KOPT-K1 (cell line): ENCODE measurements around the gene MFAP2.

Experiments used
- H3K27ac ChIP-seq: fragments of 200-600 bp; sonication (generic); 2 replicates; pipeline ENCODE4 v1.5.1; 2016; ENCODE audit warnings: antibody characterized with exemption, mild to moderate bottlenecking, low read depth, low read length; ENCODE audit not compliant: poor library complexity, severe bottlenecking
- H3K36me3 ChIP-seq: fragments of 200-600 bp; sonication (generic); 2 replicates; pipeline ENCODE4 v1.5.1; 2017; ENCODE audit warnings: antibody characterized with exemption, mild to moderate bottlenecking, low read length, moderate library complexity; ENCODE audit not compliant: insufficient read depth
- H3K9me3 ChIP-seq: fragments of 200-600 bp; sonication (generic); 2 replicates; pipeline ENCODE4 v1.5.1; 2017; ENCODE audit warnings: antibody characterized with exemption, low read length, mild to moderate bottlenecking; ENCODE audit not compliant: insufficient read depth, poor library complexity, severe bottlenecking

The MFAP2 gene

DNA sequence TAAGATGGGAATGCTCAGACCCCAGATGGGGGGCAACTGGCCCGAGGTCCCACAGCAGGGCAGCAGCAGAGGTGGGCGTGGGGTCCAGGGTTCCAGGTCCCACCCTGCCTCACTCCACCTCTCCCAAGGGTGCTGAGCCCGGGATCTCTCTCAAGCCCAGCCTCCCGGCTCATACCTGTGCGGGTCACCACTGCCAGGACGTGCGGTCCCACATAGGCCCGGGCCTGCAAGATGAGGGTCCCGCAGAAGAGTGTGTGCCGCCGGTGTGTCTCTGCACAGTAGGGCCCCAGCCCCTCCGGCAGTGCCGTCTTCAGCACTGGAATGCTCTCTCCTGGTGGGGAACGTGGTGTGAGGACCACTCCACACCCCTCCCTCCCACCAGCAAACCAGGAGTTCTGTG, 16.4 kb upstream of the MFAP2 start:
- H3K9me3 ChIP-seq, result no peaks in the 10 kb centered on the region
- H3K36me3 ChIP-seq, result peaks cover 17% of the 10 kb centered on the region; the same call in 1 of the 2 replicates
- no peak overlapping the region for H3K27ac ChIP-seq

DNA sequence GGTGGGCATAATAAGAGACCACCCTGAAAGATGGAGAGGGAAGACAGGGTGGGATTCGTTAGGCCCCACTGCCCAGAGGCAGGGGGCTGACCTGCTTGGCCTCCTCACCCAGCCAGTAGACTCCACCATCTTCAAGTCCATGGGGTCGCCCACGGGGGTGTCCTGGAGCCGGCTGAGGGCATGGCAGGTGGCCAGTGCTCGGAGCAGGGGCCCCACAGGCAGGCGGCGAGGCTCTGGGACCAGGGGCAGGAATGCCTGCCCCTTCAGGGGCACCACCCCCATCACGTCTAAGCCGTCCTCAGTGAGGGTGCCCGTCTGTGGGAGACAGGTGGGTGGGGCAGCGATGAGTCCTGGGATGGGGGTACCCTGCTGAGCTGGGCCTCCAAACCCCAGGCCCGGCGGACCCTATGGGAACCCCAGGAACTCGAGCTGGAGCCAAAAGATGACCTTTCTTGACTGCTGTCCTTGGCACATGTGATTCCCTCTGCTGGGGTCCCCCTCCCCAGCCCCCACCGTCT, 13.2 kb upstream of the MFAP2 start:
- Histone ChIP-seq H3K27ac (no peak overlapping the region), H3K9me3 (no peaks in the 10 kb centered on the region), H3K36me3 (peaks cover 10% of the 10 kb centered on the region; the same call in 1 of the 2 replicates)

DNA sequence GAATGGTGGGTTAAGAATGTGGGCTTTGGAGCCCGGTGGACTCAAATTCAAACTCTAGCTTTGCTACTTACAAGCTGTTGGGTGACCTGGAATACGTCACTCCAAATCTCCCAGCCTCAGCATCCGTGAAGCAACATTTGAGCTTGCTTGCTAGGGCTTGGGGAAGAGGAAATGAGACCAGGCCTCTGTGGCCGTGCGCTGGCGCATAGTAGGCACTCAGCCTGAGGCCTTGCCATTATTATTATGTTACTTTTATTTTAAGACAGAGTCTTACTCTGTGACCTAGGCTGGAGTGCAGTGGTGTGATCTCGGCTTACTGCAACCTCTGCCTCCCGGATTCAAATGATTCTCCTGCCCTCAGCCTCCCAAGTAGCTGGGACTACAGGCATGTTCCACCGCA, 12.3 kb upstream of the MFAP2 start:
- peaks cover 15% of the 10 kb centered on the region; the same call in 1 of the 2 replicates for H3K36me3 ChIP-seq

DNA sequence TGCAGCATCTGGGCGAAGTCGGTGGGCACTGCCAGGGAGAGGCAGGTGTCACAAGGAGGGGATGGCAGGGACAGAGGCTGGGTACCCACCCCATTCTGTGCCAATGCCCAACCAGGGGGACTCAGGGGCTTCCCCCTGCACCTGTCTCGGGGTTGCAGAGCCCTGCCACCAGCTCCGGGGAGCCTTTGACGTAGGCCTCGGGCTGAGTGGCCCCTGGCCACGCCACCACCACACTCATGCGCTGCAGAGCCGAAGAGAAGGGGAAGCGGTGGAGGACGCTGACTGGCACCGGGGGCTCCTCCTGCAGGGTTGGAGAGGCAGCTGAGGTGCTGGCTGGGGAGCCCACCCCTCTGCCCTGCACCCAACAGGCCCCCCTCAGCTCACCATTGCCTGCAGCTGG, 11.7 kb upstream of the MFAP2 start:
- Histone ChIP-seq H3K27ac (no peak overlapping the region), H3K36me3 (peaks cover 15% of the 10 kb centered on the region; the same call in 1 of the 2 replicates), H3K9me3 (no peaks in the 10 kb centered on the region)

More for the DNA sequence above, 12.3 kb upstream of the MFAP2 start:
- Histone ChIP-seq H3K27ac (no peak overlapping the region), H3K9me3 (no peaks in the 10 kb centered on the region)

DNA sequence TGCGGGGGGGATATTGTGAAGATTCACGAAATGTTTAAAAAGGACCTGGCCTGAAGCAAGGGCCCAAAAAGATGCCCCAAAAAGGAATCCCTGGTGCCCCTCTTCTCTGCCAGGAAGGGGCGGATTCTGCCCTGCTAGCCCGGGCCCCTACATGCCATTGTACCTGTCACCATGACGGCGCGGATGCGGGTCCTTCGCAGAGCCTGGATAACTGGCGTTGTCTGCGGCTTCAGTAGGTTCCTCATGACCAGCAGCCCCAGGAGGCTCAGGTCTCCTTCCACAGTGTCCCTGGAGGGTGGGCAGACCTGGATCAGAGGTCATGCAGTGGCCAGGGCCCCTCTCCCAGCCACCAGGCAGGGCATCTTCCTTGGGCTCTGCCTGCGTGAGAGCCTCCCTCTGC, 11.2 kb upstream of the MFAP2 start:
- H3K36me3 ChIP-seq, result peaks cover 15% of the 10 kb centered on the region; the same call in 1 of the 2 replicates
- H3K9me3 ChIP-seq, result no peaks in the 10 kb centered on the region
- H3K27ac ChIP-seq, result no peak overlapping the region

DNA sequence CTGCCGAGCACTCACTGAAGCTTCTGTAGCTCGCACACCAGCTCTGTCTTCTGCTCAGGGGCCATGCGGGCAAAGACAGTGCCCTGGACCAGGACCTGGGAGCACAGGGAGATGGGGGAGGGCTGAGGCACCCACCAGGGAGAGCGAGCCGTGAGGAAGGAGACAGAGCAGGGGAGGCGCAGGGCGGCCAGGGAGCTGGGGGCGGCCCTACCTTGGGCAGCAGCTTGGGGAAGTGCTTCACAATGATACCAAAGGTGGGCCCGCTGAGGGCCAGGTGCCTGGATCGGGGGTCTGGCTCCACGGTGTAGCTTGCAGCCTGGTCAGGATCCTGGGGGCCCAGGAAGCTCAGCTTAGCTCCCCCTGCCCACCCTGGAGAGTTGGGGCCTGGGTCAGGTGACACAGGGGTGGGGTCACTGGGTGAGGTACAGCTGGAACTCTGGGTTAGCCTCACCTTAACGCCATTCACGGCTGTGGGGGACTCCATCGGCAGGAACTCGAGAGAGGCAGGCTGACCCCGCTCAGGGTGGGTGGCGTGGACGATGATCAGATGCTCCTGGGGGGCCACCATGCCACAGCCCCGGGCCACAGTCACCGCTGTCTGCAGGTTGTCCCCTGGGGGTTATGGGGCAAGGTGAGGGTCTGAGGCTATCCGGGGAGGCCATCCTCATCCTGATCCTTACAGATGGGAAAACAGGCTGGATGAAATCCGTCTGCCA, 9.4 kb upstream of the MFAP2 start:
- Histone ChIP-seq H3K9me3 (no peaks in the 10 kb centered on the region), H3K27ac (no peak overlapping the region), H3K36me3 (peaks cover 13% of the 10 kb centered on the region; the same call in 1 of the 2 replicates)

DNA sequence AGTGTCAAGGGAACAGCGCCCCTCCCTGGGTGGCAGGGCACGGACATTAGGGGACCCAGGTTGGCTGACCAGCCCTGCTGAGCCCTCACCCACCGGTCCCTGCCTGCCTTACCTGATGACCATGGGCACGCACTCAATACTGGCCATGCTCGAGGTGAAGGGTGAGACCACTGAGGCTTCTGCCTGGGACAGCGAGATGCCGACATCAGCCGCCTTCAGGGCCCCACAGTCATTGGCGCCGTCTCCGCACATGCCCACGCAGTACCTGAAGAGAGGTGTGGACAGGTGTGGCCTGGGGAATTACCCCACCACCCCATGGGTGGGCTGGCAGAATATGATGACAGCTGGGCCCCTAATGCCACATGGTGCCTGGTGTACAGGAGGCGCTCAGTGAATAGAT, 7.8 kb upstream of the MFAP2 start:
- Histone ChIP-seq H3K36me3 (peaks cover 13% of the 10 kb centered on the region; the same call in 1 of the 2 replicates), H3K9me3 (no peaks in the 10 kb centered on the region), H3K27ac (no peak overlapping the region)

DNA sequence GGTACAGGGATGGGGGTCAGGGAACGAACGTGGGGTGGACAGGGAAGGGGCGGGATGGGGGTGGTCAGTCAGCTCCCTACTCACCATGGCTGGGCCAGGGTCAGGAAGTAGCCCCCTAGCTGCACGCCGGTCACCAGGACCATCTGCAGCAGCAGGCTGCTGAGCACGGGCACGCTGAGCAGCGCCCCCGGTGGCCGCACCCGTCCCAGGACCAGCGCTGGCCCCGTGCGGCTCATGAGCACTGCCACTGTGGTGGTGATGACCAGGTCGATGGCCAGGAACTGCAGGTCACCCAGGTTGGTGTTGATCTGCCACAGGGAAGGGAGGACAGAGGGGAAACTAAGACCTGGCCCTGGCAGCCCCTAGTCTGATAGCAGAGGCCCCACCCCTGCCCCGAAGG, 6.5 kb upstream of the MFAP2 start:
- H3K27ac ChIP-seq, result no peak overlapping the region
- H3K36me3 ChIP-seq, result peaks cover 13% of the 10 kb centered on the region; the same call in 1 of the 2 replicates
- no peaks in the 10 kb centered on the region for H3K9me3 ChIP-seq

DNA sequence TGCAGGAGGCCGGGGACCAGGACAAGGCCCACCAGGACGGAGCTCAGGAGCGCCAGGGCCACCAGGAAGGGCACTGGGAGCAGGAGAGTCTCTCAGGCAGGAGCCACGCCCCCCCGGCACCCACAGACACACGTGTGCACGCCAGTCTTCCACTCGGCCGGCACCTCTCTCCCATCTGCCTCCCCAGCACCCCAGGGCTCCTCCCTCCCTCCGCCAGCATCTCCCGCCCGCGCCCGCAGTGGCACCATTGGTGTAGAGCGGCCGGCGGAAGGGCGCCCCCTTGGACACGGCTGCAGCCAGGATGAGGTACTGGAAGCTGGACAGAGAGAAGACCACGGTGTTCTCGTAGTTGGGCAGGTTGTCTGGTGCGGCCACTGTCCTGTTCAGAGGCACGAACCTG, 6.1 kb upstream of the MFAP2 start:
- no peaks in the 10 kb centered on the region for H3K9me3 ChIP-seq
- H3K36me3 ChIP-seq, result peaks cover 13% of the 10 kb centered on the region; the same call in 1 of the 2 replicates
- no peak overlapping the region for H3K27ac ChIP-seq

DNA sequence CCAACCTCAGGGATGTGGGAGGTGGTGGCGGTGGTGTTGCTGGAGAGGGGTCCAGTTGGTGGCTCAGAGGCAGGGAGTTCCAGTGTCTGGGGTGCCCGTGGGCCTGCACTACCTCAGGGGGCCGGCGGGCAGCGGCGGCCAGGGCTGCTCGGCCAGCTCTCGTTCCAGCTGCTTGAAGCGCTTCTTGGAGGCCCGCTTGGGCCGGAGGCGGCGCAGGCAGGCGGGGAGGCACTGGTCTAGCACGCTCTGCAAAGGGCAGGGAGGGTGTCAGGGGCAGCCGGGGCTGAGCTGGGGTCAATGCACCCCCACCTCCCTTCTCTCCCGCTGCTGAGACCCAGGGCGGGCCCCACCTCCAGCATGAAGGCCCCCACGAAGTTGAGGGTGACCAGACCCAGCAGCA, 5.7 kb upstream of the MFAP2 start:
- Histone ChIP-seq H3K27ac (no peak overlapping the region), H3K36me3 (peaks cover 13% of the 10 kb centered on the region; the same call in 1 of the 2 replicates), H3K9me3 (no peaks in the 10 kb centered on the region)

DNA sequence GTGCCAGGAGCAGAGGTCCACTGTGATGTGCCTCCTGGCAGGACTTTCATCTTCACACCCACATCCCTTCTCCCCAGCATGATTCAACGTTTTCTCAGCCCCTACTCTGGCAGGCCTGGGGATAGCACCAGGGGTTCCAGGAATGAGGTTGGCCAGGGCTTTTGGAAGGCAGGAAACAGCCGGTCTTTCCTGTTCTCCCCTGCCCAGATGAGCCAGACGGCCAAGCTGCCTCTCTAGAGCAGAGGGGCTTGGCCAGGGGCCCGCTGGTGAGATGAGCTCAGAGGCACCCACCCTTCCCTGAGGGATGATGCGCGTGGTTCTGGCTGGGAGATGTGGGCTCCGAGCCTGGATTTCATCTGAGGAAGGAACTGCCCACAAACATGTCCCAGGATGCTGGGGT, 4.3 kb upstream of the MFAP2 start:
- peaks cover 13% of the 10 kb centered on the region; the same call in 1 of the 2 replicates for H3K36me3 ChIP-seq
- no peak overlapping the region for H3K27ac ChIP-seq
- H3K9me3 ChIP-seq, result no peaks in the 10 kb centered on the region

DNA sequence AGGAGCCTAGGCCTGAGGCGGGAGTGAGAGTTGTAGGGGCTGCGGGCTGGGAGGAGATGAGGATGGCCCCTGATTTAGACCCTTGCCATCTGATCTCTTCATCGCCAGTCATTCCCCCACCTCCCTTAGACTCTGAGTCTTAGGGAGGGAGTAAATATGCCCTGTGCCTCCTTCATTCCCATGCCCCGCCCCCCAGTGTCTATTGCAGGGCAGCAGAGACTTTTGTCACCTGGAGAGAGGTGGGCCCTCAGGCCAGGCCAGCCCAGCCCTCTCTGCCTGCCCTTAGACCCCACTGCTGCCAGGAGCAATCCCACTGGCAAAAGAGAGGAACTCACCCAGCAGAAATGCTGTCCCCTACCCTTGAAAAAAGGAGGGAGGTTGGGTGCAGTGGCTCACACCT, 3.2 kb upstream of the MFAP2 start:
- Histone ChIP-seq H3K36me3 (peaks cover 13% of the 10 kb centered on the region; the same call in 1 of the 2 replicates), H3K9me3 (no peaks in the 10 kb centered on the region), H3K27ac (no peak overlapping the region)

DNA sequence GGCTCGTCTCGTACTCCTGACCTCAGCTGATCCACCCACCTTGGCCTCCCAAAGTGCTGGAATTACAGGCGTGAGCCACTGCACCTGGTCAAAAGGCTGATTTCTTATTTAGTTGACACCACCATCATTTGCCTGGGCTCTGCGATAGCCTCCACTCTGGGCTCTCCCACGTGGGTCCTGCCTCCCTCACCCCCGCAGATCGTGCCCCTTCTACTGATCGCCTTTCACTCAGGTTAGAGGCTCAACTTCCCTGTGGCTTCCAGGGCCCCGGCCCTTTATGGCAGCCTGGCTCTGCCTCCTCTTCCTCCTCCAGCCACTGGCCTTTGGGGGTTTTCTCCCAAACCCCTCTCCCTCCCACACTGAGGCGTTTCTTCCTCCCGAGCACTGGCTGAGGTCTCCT, 2.5 kb upstream of the MFAP2 start:
- H3K36me3 ChIP-seq, result peaks cover 8% of the 10 kb centered on the region; the same call in 1 of the 2 replicates
- no peaks in the 10 kb centered on the region for H3K9me3 ChIP-seq
- no peak overlapping the region for H3K27ac ChIP-seq

DNA sequence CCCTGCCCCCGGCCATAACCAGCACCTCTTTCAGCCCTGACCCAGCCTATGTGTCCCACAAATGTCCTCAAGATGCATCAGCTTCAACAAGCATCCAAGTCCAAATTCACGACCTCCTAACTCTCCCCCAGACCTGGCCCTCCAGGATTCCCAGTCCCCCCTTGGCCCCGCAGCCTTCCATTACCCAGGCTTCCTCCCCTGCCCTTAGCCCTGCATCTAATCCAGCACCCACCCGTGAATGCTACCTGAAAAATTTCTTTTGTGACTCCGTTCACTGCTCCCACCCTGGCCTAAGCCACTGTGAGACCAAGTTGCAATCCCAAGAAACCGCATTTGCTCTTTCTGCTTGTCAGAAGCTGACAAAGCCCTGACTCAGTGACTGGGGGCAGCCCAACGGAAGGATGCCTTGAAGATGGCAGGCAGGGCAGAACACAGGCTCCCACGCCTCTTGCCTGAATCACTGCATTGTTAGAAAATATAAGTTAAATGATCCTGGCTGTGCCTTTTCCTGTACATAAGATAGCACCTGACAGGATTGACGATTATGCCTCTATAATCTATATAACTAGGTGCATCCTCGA, 939 bp upstream of the MFAP2 start:
- H3K27ac ChIP-seq, result no peak overlapping the region

DNA sequence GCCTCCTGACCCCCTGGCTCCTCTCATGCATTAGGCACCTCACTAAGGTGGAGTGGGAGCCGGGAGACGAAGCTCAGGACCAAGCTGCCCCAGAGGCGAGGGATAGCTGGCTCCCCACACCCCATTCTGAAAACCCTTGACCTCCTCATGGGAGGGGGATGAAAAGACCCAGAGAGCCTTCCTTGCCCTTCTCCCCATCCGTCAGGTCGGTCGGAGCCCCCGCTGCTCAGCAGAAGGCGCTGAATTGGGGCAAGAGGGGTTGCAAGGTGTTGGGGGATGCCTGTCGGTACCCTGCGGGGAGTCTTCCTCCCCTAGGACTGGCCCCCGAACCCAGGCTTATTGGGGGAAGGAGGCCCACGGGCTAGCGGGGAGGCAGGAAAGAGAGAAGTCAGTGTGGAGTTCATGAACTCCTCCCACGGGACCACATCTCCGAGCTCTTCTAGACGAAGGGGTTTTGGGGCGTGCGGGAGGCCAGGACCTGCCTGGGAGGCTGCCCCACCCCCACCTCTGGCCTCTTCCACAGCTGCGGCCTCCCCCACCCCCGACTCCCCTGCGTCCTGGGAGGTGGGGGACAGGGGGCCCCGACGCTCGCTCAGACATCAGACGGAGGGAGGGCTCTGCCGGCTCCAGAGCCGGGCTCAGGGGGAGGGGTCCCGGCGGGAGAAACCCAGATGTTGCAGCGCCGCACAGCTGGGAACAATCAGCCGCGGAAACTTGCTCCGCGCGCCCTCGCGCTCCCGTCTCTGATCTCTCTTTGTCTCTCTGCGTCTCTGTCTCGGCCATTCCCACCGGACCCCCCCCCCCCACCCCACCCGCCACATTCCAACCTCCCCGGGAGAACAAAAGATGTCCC, 719 bp downstream of the MFAP2 start:
- no peaks in the 10 kb centered on the region for H3K36me3 ChIP-seq
- no peak overlapping the region for H3K27ac ChIP-seq

More for the DNA sequence above, 939 bp upstream of the MFAP2 start:
- Histone ChIP-seq H3K36me3 (peaks cover 5% of the 10 kb centered on the region; the same call in 1 of the 2 replicates), H3K9me3 (no peaks in the 10 kb centered on the region)

More for the DNA sequence above, 719 bp downstream of the MFAP2 start:
- no peaks in the 10 kb centered on the region for H3K9me3 ChIP-seq
